HG03575 (cell line): ENCODE data around the gene PRR20G.

Source experiments
- ATAC-seq: cut with Tn5 transposase; IDR thresholded peaks from one replicate; pipeline ENCODE4 v1.9.1; 2021; ENCODE audit not compliant: unreplicated experiment, insufficient number of reproducible peaks, low FRiP score; ENCODE audit errors: extremely low read depth

Gene PRR20G

DNA sequence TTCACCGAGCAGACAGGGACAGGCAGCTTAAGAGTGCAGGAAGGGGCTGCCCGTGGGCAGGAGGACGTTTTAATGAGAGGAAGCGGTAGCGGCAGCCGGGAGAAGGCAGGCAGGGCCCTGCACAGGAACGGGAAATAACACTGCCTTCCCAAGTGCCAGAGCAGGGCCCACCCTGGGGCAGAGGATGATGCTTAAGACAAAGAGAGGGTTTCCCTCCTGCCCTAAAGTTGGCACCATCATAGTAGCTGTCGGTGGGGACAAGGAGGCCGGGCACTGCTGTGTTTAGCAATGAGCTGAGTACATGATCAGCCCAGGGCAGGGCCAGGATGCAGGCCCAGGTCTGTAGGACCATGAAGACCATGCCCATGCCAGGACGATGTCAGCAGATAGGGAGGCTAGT, 21.7 kb downstream of the PRR20G start:
- no peak for ATAC-seq

DNA sequence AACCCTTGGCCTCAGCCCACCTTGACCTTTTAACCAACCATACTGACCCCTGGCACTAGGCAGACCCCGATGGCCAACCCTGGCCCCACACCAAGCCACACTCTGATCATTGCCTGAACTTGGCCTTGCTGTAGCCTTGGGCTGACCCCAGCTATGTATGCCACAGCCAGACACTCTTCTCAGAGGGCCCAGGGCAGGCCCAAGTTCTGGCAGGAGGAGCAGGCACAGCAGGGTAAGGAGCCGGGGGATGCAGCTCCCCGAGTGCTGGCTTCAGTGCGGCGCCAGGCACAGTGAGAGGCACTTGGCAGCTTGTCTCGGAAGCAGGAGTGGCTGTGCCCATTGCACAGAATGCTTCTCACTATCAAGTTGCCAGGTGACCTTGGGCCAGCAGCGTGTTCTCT, 22.3 kb downstream of the PRR20G start:
- no peak for ATAC-seq

DNA sequence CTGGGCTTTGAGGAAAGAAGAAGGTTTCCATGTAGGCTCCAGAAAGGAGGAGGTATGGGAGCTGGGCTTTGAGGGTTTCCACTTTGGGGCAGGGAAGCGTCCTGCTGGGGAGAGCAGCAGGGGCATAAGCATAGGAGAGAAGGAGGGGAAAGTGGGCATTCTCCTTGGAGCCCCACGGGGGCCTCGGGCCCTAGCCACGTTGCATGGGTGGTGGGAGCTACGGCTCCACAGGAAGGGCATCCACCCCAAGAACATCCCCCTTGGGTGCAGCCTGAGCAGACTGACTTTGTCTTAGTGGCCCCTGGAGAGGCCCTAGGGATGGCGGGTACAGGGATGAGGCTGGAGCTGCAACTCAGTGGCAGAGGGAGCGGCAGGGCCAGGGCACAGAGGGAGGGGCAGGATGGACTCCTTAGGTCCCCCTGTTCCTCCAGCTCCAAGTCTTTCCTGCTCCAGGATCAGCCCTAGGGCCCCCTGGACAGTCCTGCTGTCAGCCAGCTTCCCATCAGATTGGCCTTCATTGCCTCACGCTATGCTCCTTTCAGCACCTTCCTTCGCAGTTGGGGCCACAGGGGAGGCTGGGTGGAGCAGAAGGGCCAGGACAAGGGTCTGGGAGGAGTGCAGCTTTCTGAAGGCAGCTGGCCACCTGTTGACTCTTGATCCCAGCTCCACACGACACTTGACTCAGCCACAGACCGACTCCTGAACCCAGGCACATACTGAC, 22.9 kb downstream of the PRR20G start:
- no peak for ATAC-seq

DNA sequence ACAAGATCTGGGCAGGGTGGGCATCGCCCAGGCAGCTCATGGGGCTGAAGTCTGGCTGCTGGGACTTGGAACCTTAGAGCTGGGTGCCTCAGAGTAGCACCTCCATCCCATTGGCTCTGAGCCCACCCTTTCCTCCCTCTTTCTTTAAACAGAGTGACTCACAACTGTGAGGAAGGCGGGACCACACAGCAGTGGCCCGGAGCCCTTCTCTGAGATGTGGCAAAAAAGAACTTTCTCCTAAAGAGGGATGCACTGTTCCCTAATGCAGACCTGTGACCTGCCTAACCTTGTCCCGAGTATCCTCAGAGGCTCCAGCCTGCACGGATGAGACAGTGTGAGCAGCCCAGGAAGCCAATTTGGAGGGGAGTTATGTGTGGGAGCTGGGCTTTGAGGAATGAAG, 23.6 kb downstream of the PRR20G start:
- ATAC-seq, result no peak

DNA sequence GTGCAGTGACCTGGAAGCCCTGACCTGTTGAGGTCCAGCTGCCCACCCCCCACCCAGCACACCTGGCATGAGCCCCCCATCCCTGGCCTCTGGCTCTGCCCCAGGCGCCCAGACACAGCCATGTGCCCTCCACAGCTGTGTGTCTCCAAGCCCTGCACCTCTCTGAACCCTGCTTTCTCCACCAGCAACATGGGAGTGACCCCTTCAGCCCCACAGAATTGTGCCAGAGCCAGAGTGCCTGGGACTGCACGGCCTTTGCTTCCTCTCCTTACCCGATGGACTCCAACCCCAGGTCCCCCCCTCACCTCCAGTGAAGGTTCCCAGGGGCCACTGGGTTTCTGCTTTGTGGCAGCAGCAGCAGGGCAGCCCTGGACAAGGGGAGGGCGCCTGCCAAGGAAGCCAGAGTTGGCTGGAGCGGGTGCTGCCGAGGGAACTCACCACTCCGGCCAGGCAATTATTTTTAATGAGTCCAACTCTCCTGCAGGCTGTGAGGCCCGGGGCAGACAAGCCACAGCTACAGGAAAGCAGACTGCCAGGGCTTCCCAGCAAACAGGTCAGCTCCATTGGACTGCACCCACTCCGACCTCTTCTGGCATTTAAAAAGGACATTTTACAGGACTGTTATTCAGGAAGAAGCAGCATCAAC, 24.1 kb downstream of the PRR20G start:
- no peak for ATAC-seq

DNA sequence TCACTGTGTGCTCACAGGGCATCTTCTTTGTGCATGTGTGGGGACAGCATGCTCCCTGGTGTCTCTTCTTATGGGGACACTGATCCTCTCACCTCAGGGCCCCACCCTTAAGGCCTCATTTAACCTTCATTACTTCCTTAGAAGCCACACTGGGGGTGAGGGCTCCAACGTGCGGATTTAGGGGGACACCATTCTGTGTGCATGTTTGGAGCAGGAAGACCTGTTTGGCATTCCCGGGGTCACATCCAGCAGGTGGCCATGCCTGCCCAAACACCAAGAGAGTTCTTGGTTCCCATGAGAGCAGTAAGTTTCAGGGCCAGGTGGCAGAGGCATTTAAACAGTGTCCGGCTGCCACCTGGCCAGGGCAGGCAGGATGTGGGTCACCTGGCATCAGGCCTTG, 24.8 kb downstream of the PRR20G start:
- no peak for ATAC-seq

DNA sequence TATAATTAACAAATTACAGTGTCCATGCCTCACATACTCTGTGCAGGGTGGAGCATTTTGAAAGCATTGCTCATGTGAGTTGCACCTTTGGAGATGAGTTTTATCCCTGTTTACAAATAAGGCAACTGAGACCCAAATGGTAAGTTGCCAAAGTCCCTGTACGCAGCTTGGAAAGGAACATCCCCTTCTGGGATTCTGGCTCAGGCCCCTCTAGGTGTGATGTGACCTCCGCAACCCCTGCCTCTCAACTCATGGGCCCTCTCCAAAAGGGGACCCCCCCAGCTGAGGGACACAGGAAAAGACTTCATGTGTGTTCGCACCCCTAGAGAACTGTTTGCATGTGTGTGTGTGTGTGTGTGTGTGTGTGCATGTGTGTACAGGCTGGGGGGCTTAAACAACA, 25.3 kb downstream of the PRR20G start:
- no peak for ATAC-seq

DNA sequence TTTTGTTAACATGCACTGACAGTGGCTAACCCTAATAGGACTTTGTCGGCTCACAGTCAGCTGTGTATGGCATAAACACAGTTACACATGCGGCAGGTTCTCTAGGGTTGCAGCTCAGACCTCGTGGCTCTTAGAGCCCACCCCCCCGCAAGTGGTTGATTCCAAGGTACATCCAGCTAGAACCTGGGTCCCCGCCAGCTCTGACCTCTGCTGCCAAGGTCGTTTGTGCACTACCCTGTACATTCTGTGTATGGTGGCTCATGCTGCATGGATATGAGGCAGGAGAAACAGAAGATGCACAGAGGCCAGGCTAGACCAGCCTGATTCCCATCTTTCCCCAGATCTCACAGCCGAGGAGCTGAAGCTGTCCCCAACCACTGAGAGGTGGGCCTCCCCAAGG, 25.9 kb downstream of the PRR20G start:
- ATAC-seq, result no peak

DNA sequence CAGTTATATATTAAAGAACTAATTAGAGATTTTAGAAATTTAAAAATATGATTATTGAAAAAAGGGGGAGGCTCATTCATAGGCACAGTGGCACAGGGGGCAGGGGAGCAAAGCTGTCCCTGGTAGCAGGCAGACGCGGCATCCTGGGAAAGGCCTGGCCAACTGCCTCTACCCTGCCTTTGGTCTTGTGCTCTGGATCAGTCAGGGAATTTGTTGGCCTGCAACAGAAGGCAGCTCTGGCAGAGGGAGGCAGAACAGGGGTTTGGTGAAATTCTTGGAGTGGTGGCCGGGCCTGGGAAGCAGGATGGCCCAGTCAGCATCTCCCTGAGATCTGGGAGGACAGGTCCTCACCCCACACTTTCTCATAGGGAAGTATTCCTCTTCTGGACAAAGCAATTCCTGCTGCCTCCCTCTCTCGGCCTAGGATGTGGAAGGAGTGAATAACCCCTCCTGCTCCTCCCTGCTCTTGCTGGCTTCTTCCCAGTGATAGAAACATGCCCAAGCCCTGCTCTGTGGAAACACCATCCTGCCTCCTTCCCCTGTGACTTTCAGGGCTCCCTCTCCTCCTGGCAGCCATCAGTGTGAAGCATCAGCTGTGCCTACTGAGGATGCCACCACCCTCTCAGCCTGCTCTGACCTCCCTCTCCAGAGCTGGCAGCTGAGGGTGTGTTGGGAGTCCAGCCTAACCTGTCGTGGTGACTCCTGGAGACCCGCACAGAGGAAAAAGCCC, 26.9 kb downstream of the PRR20G start:
- ATAC-seq, result no peak

DNA sequence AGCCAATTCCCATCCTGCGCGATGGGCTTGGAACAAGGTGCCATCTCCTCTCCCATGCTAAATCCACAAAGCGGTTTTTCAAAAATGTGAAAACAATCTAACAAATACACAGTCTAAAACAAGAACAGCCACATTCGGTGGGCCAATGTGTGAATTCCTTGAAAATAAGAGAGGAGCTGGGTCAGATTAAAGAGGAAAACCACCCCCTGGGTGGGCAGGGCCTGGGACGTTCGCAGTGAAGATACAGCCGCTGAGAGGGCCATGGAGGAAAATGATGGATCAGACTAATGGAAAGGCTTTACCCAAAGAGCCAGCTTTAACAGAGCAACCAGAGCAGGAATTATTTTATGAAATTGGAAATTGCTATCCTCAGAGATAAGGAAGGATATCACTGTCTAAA, 27.4 kb downstream of the PRR20G start:
- no peak for ATAC-seq

DNA sequence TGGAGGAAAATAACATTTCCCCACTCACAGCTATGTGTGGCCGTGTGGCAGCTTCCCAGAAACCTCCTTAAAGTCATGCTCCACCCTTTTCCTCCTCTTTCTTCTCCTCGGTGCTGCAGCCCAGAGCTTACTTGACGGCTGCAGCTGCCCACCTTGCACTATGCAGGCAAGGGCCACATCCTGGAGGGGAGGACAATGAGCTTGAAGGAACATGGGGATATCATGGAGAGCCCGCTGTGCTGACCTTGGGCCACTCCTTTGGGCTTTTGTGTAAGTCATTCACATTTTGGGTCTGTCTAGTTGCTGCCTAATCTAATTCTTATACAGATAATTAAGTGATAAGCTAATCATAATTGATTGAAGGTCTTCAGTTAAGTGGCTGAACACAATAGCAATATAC, 28.0 kb downstream of the PRR20G start:
- ATAC-seq, result no peak

DNA sequence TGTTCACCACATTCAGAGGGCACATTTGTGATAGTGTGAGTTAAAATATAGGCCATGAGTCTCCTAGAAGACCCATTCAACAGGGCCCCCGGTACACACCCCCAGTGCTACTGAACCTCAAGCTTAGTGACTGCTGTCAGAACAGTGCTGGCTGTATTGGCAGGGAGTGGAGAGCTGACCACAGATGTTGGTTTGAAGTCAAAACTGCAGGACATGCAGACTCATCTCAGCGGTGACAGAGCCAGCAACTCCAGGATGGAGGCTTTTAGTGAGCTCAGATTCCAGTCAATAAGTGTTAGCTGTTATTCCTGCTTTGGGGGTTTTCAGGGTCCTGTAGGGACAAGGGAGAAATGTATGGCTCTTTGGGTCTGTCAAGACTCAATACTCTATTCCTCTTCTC, 29.1 kb downstream of the PRR20G start:
- no peak for ATAC-seq

DNA sequence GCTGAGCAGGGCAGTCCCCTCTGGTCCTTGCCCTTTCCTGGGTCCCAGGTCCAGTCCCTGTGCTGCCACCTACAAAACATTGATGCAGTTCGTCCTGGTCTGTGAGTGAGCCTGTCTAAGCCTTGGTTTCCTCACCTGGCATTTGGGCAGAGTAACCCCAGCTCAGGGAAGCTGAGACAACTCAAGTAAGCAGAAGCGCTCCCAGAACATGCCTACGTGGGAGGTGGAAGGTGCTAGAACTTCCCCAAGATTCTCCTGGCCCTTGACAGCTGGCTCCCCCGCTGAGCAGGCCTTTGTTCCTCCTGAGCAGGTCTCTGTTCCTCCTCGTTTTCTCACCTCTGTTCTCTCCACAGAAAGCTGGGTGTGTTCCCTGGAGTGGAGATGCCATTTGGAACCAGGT, 30.5 kb downstream of the PRR20G start:
- no peak for ATAC-seq

DNA sequence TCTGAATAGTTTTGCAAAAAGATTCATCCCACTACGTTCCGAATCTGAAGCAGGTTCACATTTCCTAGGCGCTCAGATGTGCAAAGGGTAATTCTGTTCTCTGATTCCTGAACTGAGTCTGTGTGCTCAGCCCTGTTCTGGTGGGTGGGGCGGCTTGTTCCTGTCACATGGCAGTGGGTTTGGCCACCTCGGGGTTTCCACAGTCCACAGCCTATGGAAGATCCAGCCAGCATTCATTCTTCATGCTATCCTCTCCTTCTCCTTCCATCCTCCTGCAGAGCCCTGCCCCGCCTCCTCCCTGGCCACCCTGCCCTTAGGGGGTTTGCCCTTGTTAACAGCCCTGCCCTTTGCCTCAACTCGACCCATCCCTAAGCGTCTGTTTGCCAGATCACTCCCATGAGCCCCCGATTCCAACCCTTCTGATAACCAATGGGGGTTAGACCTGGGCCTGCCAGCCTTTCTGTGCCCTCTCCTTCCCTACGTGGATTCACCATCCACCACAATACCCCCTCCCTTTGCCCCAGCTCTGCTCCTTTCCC, 31.0 kb downstream of the PRR20G start:
- ATAC-seq, result no peak

DNA sequence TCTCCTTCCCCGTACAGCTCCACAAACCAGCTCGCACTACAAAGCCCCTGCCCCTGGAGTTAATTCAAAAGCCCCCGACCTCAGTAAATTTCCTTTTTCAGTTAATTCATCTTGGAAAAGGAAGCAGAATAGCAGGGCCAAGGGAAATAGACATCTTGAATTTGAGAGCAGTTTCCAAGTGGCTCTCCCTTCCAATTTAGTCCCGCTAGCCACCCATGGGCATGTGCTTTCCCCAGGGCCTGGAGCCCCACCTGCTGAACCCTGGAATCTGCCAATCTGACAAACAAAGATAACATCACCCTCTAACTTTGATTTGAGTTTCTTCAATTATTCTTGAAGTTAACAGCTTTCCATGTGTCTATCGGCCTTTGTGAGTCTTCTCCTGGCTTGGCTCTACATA, 31.7 kb downstream of the PRR20G start:
- ATAC-seq, result no peak

DNA sequence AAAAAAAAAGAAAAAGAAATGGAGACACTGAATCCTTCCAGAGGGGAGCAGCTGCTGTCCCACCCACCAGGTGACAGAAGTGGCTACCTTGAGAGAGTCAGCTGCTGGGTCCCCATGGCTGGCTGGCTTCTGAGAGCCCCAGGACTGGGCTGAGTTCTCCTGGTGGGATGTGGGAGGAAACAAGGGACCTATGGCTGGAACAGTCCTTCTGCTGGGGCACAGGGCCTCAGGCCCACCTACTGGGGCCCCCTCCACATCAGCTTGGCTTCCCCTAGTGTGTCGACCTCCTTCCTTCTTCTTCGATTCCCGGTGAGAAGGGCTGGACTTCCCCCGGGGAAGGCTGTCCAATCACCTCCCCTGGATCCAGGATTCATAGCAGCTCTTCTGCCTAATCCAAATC, 32.3 kb downstream of the PRR20G start:
- ATAC-seq, result no peak

DNA sequence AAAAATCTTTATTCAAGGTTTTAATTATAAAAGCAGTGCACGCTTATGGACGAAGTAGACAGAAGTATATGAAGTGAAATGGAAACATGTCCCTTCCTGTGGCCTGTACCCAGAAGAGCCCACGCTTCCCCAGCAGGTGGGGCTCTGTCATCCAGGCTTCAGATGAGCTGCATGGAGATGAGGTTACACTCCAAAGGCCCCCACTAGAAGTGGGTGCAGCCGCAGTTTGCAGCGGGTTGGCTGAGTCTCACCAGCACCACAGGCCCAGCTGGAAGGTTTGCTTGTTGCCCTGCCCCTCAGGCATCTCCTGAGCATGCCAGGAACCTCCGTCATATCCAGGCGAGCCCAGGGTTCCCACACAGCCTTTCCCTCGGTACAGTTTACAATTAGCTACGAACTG, 33.1 kb downstream of the PRR20G start:
- no peak for ATAC-seq

DNA sequence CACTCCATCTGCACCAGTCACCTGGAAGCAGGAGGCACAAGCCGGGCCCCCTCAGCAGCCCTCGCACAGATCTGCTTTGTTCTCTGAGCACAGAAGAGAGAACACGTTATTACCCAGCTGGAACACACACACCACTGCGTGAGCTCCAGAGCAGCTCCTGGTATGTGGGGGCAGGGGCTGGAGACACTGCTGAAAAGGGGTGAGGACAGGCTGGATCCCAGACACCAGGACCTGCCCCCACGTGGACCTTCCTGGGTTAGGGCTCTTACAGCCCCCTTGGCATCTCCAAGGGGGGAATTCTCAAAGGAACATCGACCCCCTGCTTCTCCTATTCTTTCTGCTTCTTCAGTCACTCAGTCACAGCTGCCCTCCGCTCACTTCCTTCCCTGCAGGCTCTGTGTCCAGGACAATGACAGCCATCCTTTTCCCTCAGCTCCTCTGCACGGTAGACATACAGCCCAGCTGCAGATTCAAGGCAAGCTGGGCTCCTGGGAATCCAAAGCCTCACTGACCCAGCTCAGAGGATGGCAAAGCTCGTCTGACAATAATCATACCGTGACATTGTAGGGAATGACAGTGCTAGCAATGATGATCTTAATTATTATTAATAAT, 33.7 kb downstream of the PRR20G start:
- ATAC-seq, result no peak

DNA sequence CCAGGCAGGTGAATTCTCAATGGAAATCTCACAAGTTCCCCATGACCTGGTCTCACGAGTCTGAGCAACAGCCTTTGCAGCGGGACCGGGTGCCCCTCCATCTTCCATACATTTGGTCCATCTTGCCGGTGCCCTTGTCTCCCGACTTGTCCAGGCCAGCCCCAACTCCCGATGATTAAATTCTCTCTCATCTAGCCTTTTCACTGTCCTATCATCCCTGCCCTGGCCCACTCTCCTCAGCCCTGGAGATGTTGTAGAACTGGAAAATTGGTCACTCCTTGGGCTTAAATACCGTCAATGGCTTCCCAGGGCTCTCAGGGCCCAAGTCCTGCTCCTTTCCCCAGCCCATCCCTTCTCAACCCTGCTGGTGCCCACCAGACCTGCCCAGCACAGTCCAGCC, 34.4 kb downstream of the PRR20G start:
- no peak for ATAC-seq

DNA sequence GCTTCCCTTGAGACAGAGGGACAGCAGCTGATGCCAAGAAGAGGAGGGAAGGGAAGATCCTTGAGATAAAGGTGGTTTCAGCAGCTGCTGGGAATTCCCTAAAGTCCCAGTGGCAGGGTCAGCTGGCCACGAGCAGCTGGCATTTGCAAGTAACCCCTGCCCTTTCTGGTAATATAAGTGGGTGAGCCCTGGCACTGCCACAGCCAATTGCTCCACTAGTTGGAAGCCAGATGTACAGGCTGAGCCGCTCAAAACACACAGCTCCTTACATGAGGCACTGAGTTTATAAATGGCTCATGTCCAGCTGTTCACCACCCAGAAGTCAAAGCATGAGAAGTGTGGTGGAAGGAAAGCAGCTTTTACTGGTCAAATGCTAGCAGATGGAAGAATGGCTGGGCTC, 35.4 kb downstream of the PRR20G start:
- ATAC-seq, result no peak
